Karpas-422 (cell line): ENCODE results near the gene NRP2. TPM values are rescaled to one million over a fixed set of nuclear protein-coding genes. Genes with fewer than 3 reads are reported as not detected.

Experiments
- DNase-seq: peaks from one replicate; pipeline ENCODE4 v3.0.0-alpha.2; 2015
- H2AFZ ChIP-seq: fragments of 200-600 bp; sonication (generic); 2 replicates; pipeline ENCODE4 v1.6.1; 2014; ENCODE audit warnings: antibody characterized with exemption, low read length, mixed read lengths
- H3K27ac ChIP-seq: fragments of 200-600 bp; sonication (generic); 2 replicates; pipeline ENCODE4 v1.5.1; 2014; ENCODE audit warnings: mild to moderate bottlenecking, low read length, moderate library complexity
- H3K27me3 ChIP-seq: fragments of 200-600 bp; sonication (generic); 2 replicates; pipeline ENCODE4 v1.6.1; 2014; ENCODE audit warnings: low read length, mixed read lengths
- H3K36me3 ChIP-seq: fragments of 200-600 bp; sonication (generic); 2 replicates; pipeline ENCODE4 v1.6.1; 2014; ENCODE audit warnings: low read length, mixed read lengths; ENCODE audit not compliant: insufficient read depth
- H3K4me1 ChIP-seq: fragments of 200-600 bp; sonication (generic); 2 replicates; pipeline ENCODE4 v1.6.1; 2014; ENCODE audit warnings: mild to moderate bottlenecking, low read length, mixed read lengths
- H3K4me2 ChIP-seq: fragments of 200-600 bp; sonication (generic); 2 replicates; pipeline ENCODE4 v1.6.1; 2014; ENCODE audit warnings: low read length, low read depth, mild to moderate bottlenecking; ENCODE audit not compliant: poor library complexity, severe bottlenecking
- H3K4me3 ChIP-seq: fragments of 200-600 bp; sonication (generic); 2 replicates; pipeline ENCODE4 v1.5.1; 2014; ENCODE audit warnings: mild to moderate bottlenecking, antibody characterized with exemption, low read length, mixed read lengths
- H3K79me2 ChIP-seq: fragments of 200-600 bp; sonication (generic); 2 replicates; pipeline ENCODE4 v1.6.1; 2014; ENCODE audit warnings: mild to moderate bottlenecking, low read length, mixed read lengths
- H3K9ac ChIP-seq: fragments of 200-600 bp; sonication (generic); 2 replicates; pipeline ENCODE4 v1.6.0; 2014; ENCODE audit warnings: low read length
- H3K9me2 ChIP-seq: fragments of 200-600 bp; sonication (generic), shearing (Covaris generic); replicated peaks from 2 replicates; pipeline ENCODE4 v1.6.0; 2014; ENCODE audit warnings: mild to moderate bottlenecking, low read length, moderate library complexity; ENCODE audit not compliant: insufficient read depth
- H3K9me3 ChIP-seq: fragments of 300-700, 200-600 bp; sonication (generic); 2 replicates; pipeline ENCODE4 v1.6.1; 2014; ENCODE audit warnings: low read length, mixed read lengths
- H4K20me1 ChIP-seq: fragments of 200-600 bp; sonication (generic); 2 replicates; pipeline ENCODE4 v1.6.1; 2014; ENCODE audit warnings: mild to moderate bottlenecking, antibody characterized with exemption, low read length, low read depth; ENCODE audit not compliant: insufficient read depth
- total RNA-seq: library from RNA; depleted of rRNA; stranded (reverse); fragments of >200 nt; shearing (Covaris generic); gene quantifications from 2 replicates; pipeline ENCODE4 v1.2.3, GENCODE V29; 2014; ENCODE audit warnings: low replicate concordance

Gene NRP2
- total RNA-seq, 1 experiment from 2014 or later = 4.4 TPM

- H3K79me2 ChIP-seq = no peaks in the 10 kb centered on the region
- no peaks in the 10 kb centered on the region for H3K27me3 ChIP-seq
- H2AFZ ChIP-seq = no peak overlapping the region
- no peaks in the 10 kb centered on the region for H3K9me3 ChIP-seq
- no peaks in the 10 kb centered on the region; the same call in 1 of the 2 replicates for H4K20me1 ChIP-seq
- no peak overlapping the region for H3K4me2 ChIP-seq
- H3K9me2 ChIP-seq = no peaks in the 10 kb centered on the region
- H3K9ac ChIP-seq = no peak overlapping the region
- no peak for DNase-seq
- H3K4me1 ChIP-seq = peaks cover 16% of the 10 kb centered on the region
- no peak overlapping the region for H3K4me3 ChIP-seq
- no peaks in the 10 kb centered on the region for H3K36me3 ChIP-seq
- H3K27ac ChIP-seq = no peak overlapping the region
These were observed 4.7 kb downstream of the NRP2 start for GRCh38 chr2:205686783-205687640.

- H3K27me3 ChIP-seq = no peaks in the 10 kb centered on the region
- no peaks in the 10 kb centered on the region for H3K9me3 ChIP-seq
- no peaks in the 10 kb centered on the region; the same call in 1 of the 2 replicates for H4K20me1 ChIP-seq
- H3K36me3 ChIP-seq = no peaks in the 10 kb centered on the region
- H3K4me3 ChIP-seq = no peak overlapping the region
- DNase-seq = no peak
- H3K9me2 ChIP-seq = no peaks in the 10 kb centered on the region
- H3K79me2 ChIP-seq = no peaks in the 10 kb centered on the region
- H3K4me2 ChIP-seq = no peak overlapping the region
- H3K9ac ChIP-seq = no peak overlapping the region
- H3K4me1 ChIP-seq = peaks cover 13% of the 10 kb centered on the region
- H3K27ac ChIP-seq = no peak overlapping the region
- H2AFZ ChIP-seq = no peak overlapping the region
These were observed 5.3 kb downstream of the NRP2 start for GRCh38 chr2:205687641-205687956.

GRCh38 chr2:205688417-205689200, 6.3 kb downstream of the NRP2 start:
- no peak overlapping the region for H3K4me2 ChIP-seq
- H3K9ac ChIP-seq = no peak overlapping the region
- H3K27me3 ChIP-seq = no peaks in the 10 kb centered on the region
- no peaks in the 10 kb centered on the region for H3K9me3 ChIP-seq
- no peaks in the 10 kb centered on the region for H3K79me2 ChIP-seq
- H2AFZ ChIP-seq = no peak overlapping the region
- H3K4me3 ChIP-seq = no peak overlapping the region
- no peak overlapping the region for H3K27ac ChIP-seq
- H3K4me1 ChIP-seq = peaks cover 2% of the 10 kb centered on the region
- DNase-seq = no peak
- no peaks in the 10 kb centered on the region for H3K9me2 ChIP-seq
- H3K36me3 ChIP-seq = no peaks in the 10 kb centered on the region
- H4K20me1 ChIP-seq = no peaks in the 10 kb centered on the region; the same call in 1 of the 2 replicates

- Histone ChIP-seq H2AFZ (no peak overlapping the region), H3K79me2 (no peaks in the 10 kb centered on the region), H3K36me3 (no peaks in the 10 kb centered on the region), H3K4me1 (no peaks in the 10 kb centered on the region), H4K20me1 (no peaks in the 10 kb centered on the region; the same call in 1 of the 2 replicates), H3K9me3 (no peaks in the 10 kb centered on the region), H3K27me3 (no peaks in the 10 kb centered on the region), H3K4me3 (no peak overlapping the region), H3K9me2 (no peaks in the 10 kb centered on the region), H3K27ac (no peak overlapping the region), H3K4me2 (no peak overlapping the region), H3K9ac (no peak overlapping the region)
- no peak for DNase-seq
These were observed 7.5 kb downstream of the NRP2 start for GRCh38 chr2:205689820-205690219.

GRCh38 chr2:205692104-205692503, 9.8 kb downstream of the NRP2 start:
- H3K36me3 ChIP-seq = no peaks in the 10 kb centered on the region
- H3K27ac ChIP-seq = no peak overlapping the region
- H3K27me3 ChIP-seq = no peaks in the 10 kb centered on the region
- no peak overlapping the region for H3K9ac ChIP-seq
- H3K79me2 ChIP-seq = no peaks in the 10 kb centered on the region
- H2AFZ ChIP-seq = no peak overlapping the region
- H4K20me1 ChIP-seq = no peaks in the 10 kb centered on the region; the same call in 1 of the 2 replicates
- H3K9me2 ChIP-seq = no peaks in the 10 kb centered on the region
- no peaks in the 10 kb centered on the region for H3K4me1 ChIP-seq
- no peak for DNase-seq
- H3K4me2 ChIP-seq = no peak overlapping the region
- H3K9me3 ChIP-seq = no peaks in the 10 kb centered on the region
- no peak overlapping the region for H3K4me3 ChIP-seq

DNA sequence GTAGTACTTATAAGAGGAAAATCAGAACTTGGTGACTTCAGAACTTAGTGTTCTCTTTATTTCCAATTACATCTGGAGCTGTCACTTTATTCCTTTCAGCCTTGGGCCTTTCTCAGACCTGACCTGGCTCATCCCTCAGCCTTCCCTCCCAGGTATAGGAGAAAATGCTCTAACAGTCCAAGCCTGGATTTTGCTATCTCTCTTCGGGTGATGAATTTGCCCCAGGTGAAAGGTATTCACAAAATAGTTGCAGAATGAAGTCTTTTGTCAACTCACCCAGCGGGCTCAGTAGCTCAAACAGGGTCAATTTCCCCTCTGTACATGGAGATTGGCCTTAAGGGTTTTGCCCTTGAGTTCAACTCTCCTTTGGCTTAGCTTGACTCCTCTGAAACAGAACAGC, 12.0 kb downstream of the NRP2 start:
- no peak overlapping the region for H3K9ac ChIP-seq
- no peak overlapping the region for H3K27ac ChIP-seq
- no peak overlapping the region for H3K4me3 ChIP-seq
- no peaks in the 10 kb centered on the region for H3K27me3 ChIP-seq
- DNase-seq = no peak
- H3K9me3 ChIP-seq = no peaks in the 10 kb centered on the region
- no peaks in the 10 kb centered on the region for H3K79me2 ChIP-seq
- no peak overlapping the region for H2AFZ ChIP-seq
- peaks cover 3% of the 10 kb centered on the region for H3K4me1 ChIP-seq
- no peaks in the 10 kb centered on the region for H3K9me2 ChIP-seq
- no peaks in the 10 kb centered on the region for H4K20me1 ChIP-seq
- no peak overlapping the region for H3K4me2 ChIP-seq
- H3K36me3 ChIP-seq = no peaks in the 10 kb centered on the region

DNA sequence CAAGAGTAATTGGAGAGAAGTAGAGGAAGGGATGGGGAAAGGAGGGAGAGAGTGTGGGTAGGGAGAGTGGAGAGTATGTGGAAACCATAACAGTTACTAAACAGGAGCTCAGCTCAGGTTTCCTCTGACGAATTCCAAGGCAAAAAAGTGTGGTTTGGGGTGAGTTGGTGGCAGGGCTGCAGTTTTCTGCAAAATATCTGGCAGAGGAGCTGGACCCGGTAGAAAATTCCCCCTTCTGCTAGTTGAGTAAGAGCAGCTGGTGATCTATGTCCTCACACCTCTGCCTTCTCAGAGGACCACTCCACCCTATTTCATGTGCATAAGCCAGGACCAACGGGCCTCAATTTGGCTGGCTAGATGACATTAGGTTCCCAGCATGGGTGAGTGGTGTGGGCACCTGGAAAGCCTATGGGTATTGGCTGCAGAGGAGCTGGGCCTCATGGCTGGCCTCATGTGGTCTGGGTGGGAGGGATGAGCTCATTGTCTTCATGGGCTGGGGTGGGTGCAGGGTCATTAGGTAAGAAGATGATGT, 13.2 kb downstream of the NRP2 start:
- Histone ChIP-seq H3K9me3 (no peaks in the 10 kb centered on the region), H3K9me2 (no peaks in the 10 kb centered on the region), H3K79me2 (no peaks in the 10 kb centered on the region), H3K4me2 (no peak overlapping the region), H3K4me1 (peaks cover 16% of the 10 kb centered on the region), H3K27me3 (no peaks in the 10 kb centered on the region), H4K20me1 (no peaks in the 10 kb centered on the region), H3K9ac (no peak overlapping the region), H3K36me3 (no peaks in the 10 kb centered on the region), H3K27ac (no peak overlapping the region), H2AFZ (no peak overlapping the region), H3K4me3 (no peak overlapping the region)
- DNase-seq = no peak

- Histone ChIP-seq H3K9ac (no peak overlapping the region), H4K20me1 (no peaks in the 10 kb centered on the region), H2AFZ (no peak overlapping the region), H3K27me3 (no peaks in the 10 kb centered on the region), H3K4me2 (no peak overlapping the region), H3K4me1 (peaks cover 21% of the 10 kb centered on the region), H3K4me3 (no peak overlapping the region), H3K27ac (no peak overlapping the region), H3K36me3 (no peaks in the 10 kb centered on the region), H3K9me3 (no peaks in the 10 kb centered on the region), H3K9me2 (no peaks in the 10 kb centered on the region), H3K79me2 (no peaks in the 10 kb centered on the region)
- DNase-seq = no peak
These were observed 14.1 kb downstream of the NRP2 start for GRCh38 chr2:205696331-205696926.
